Measurements from ENCODE around the gene LAMTOR3. TPM values are rescaled to one million over a fixed set of nuclear protein-coding genes. Genes with fewer than 3 reads are reported as not detected.

The LAMTOR3 gene
- polyA plus RNA-seq, 1 of the 3 experiments (the other 2 are of a cell fraction): 20.8 TPM

GRCh38 chr4:99860521-99860920 is 33.7 kb downstream of the LAMTOR3 start:
- H4K20me1 ChIP-seq (ENCODE audit: insufficient read depth): no peaks in the 10 kb centered on the region

GRCh38 chr4:99859618-99860017 is 34.6 kb downstream of the LAMTOR3 start:
- WGBS (ENCODE audit: low lambda C conversion rate): 40% methylated on average over 1 of the region's 2 CpGs
- Histone ChIP-seq H3F3A (replicated peaks; ENCODE audit: insufficient read depth) (no peaks in the 10 kb centered on the region), H3K27ac (ENCODE audit: low read depth in 2 of 2, low read length in 1 of 2) (no peak overlapping the region), H3K9me3 (no peaks in the 10 kb centered on the region), H2AFZ (ENCODE audit: low read depth) (no peak overlapping the region), H3K36me3 (replicated peaks in 1 of 2; ENCODE audit: control insufficient read depth in 1 of 2, insufficient read depth in 2 of 2, low read length in 1 of 2) (no peaks in the 10 kb centered on the region), H3K9ac (no peak overlapping the region), H4K20me1 (ENCODE audit: insufficient read depth) (no peaks in the 10 kb centered on the region), H3K9me2 (no peaks in the 10 kb centered on the region), H3K27me3 (ENCODE audit: insufficient read depth) (no peaks in the 10 kb centered on the region), H3K4me2 (no peak overlapping the region), H3K4me1 (ENCODE audit: control insufficient read depth in 1 of 2, insufficient read depth in 2 of 2, low read depth in 1 of 2, low read length in 1 of 2) (no peaks in the 10 kb centered on the region), H3K4me3 (ENCODE audit: low read depth in 2 of 2, low read length in 1 of 2) (no peak overlapping the region), H3K79me2 (ENCODE audit: insufficient read depth) (no peaks in the 10 kb centered on the region)
- no peak for DNase-seq
- ChIA-PET POLR2A (no interaction called here), CTCF (no interaction called here)
- TF ChIP-seq USF1 (IDR thresholded peaks at IDR 0.05; ENCODE audit: borderline replicate concordance, low read depth): no peak
- no peak for TF ChIP-seq REST (IDR thresholded peaks at IDR 0.05; ENCODE audit: low read depth, low read length)
- no peak for TF ChIP-seq MAX (IDR thresholded peaks at IDR 0.05; ENCODE audit: low read depth)
- no peak for TF ChIP-seq MEF2A (IDR thresholded peaks at IDR 0.05; ENCODE audit: borderline replicate concordance, low read depth)
- no peak for TF ChIP-seq USF2 (IDR thresholded peaks at IDR 0.05; ENCODE audit: borderline replicate concordance, low read depth, low read length)
- TF ChIP-seq GABPA (IDR thresholded peaks at IDR 0.05; ENCODE audit: low read depth): no peak
- TF ChIP-seq EZH2phosphoT487 (IDR thresholded peaks at IDR 0.05; ENCODE audit: borderline replicate concordance, low read depth): no peak
- no peak for TF ChIP-seq RCOR1 (IDR thresholded peaks at IDR 0.05; ENCODE audit: low read length)
- TF ChIP-seq FOXM1 (IDR thresholded peaks at IDR 0.05; ENCODE audit: low read depth): no peak

More at GRCh38 chr4:99860521-99860920, 33.7 kb downstream of the LAMTOR3 start:
- no peaks in the 10 kb centered on the region for H3F3A ChIP-seq (replicated peaks; ENCODE audit: insufficient read depth)
- no peaks in the 10 kb centered on the region for H3K36me3 ChIP-seq (replicated peaks in 1 of 2; ENCODE audit: control insufficient read depth in 1 of 2, insufficient read depth in 2 of 2, low read length in 1 of 2)
- WGBS (ENCODE audit: low lambda C conversion rate): 30% methylated on average over 2 of the region's 2 CpGs
- POLR2A ChIA-PET: no interaction called here
- DNase-seq: no peak
- no peak overlapping the region for H3K27ac ChIP-seq (ENCODE audit: low read depth in 2 of 2, low read length in 1 of 2)
- H3K9me2 ChIP-seq: no peaks in the 10 kb centered on the region
- H3K4me3 ChIP-seq (ENCODE audit: low read depth in 2 of 2, low read length in 1 of 2): no peak overlapping the region
- no peak overlapping the region for H3K9ac ChIP-seq
- no peak overlapping the region for H3K4me2 ChIP-seq
- H3K9me3 ChIP-seq: no peaks in the 10 kb centered on the region
- TF ChIP-seq FOSL2 (IDR thresholded peaks at IDR 0.05; ENCODE audit: borderline replicate concordance, low read depth) (no peak), RAD21 (IDR thresholded peaks at IDR 0.05; ENCODE audit: low read length) (no peak), TAF1 (IDR thresholded peaks at IDR 0.05; ENCODE audit: borderline replicate concordance, low read depth, low read length) (no peak), YY1 (IDR thresholded peaks at IDR 0.05; ENCODE audit: low read depth) (no peak), NRF1 (IDR thresholded peaks at IDR 0.05; ENCODE audit: low read depth, low read length) (no peak), RXRA (IDR thresholded peaks at IDR 0.05; ENCODE audit: borderline replicate concordance, low read depth) (no peak), GATA2 (CRISPR knock-in tag; IDR thresholded peaks at IDR 0.05) (no peak), FOXM1 (IDR thresholded peaks at IDR 0.05; ENCODE audit: low read depth) (no peak), USF1 (IDR thresholded peaks at IDR 0.05; ENCODE audit: borderline replicate concordance, low read depth) (no peak), EZH2phosphoT487 (IDR thresholded peaks at IDR 0.05; ENCODE audit: borderline replicate concordance, low read depth) (no peak), CTCF (IDR thresholded peaks at IDR 0.05) (no peak), ELF1 (IDR thresholded peaks at IDR 0.05) (no peak), GABPA (IDR thresholded peaks at IDR 0.05; ENCODE audit: low read depth) (no peak), MXI1 (IDR thresholded peaks at IDR 0.05; ENCODE audit: low read depth, low read length) (no peak)
- CTCF ChIA-PET: interaction anchor here (0.6 kb wide), 1 partner anchor 1168 kb away, joined by 3 read pairs; no protein-coding TSS in a partner anchor
- no peaks in the 10 kb centered on the region for H3K4me1 ChIP-seq (ENCODE audit: control insufficient read depth in 1 of 2, insufficient read depth in 2 of 2, low read depth in 1 of 2, low read length in 1 of 2)
- H2AFZ ChIP-seq (ENCODE audit: low read depth): no peak overlapping the region
- H3K27me3 ChIP-seq (ENCODE audit: insufficient read depth): no peaks in the 10 kb centered on the region
- H3K79me2 ChIP-seq (ENCODE audit: insufficient read depth): no peaks in the 10 kb centered on the region

All from SK-N-SH (cell line).